ENCODE results near the gene HSD11B2.

Gene HSD11B2

DNA sequence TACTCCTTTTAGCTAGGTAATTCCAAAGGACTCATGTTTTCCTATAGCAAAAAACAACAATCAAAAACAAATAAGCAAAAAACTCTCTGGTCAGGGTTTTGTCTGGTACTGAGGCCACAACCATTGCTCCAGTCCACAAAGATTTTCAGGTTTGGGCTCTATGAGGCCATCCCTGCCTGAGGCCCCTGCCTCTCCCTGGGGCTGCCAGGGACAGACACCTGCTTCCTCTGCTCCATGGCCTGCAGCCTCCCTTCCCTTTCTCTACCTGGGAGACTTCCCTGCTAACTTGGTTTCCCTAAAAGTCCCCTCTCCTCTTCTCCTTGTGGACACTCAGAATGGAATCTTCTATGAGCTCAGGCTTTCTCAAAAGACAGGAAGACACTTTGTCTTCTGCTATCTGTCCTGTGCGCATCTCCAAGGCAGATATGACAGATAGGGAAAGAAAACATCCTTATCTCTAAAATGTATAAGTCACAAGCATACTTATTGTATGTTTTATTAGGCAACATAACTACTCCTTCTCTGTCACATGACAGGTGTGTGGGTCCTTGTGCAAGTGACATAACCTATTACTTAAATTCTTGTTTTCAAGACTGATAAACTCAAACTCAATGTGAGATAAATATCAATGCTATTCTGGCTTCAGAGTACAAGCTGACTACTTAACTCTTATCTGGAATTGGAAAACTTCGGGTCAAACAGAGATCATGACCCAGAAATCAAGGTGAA lies 13.4 kb upstream of the HSD11B2 start:
- TF ChIP-seq, protein P1, sequence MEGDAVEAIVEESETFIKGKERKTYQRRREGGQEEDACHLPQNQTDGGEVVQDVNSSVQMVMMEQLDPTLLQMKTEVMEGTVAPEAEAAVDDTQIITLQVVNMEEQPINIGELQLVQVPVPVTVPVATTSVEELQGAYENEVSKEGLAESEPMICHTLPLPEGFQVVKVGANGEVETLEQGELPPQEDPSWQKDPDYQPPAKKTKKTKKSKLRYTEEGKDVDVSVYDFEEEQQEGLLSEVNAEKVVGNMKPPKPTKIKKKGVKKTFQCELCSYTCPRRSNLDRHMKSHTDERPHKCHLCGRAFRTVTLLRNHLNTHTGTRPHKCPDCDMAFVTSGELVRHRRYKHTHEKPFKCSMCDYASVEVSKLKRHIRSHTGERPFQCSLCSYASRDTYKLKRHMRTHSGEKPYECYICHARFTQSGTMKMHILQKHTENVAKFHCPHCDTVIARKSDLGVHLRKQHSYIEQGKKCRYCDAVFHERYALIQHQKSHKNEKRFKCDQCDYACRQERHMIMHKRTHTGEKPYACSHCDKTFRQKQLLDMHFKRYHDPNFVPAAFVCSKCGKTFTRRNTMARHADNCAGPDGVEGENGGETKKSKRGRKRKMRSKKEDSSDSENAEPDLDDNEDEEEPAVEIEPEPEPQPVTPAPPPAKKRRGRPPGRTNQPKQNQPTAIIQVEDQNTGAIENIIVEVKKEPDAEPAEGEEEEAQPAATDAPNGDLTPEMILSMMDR (conservative IDR thresholded peaks at IDR 0.05; ENCODE audit: control insufficient read depth, insufficient read depth, low read depth, low read length), result no peak
- no peak overlapping the region for H3K4me3 ChIP-seq (ENCODE audit: control insufficient read depth, low read depth, low read length)
- DNase-seq (ENCODE audit: low read depth), result no peak

- H3K4me3 ChIP-seq (ENCODE audit: control insufficient read depth, low read depth, low read length), result no peak overlapping the region
- DNase-seq (ENCODE audit: low read depth), result no peak
- TF ChIP-seq, protein P1 (conservative IDR thresholded peaks at IDR 0.05; ENCODE audit: control insufficient read depth, insufficient read depth, low read depth, low read length), result no peak
Observed at GRCh38 chr16:67419502-67419901, 11.4 kb upstream of the HSD11B2 start.

DNA sequence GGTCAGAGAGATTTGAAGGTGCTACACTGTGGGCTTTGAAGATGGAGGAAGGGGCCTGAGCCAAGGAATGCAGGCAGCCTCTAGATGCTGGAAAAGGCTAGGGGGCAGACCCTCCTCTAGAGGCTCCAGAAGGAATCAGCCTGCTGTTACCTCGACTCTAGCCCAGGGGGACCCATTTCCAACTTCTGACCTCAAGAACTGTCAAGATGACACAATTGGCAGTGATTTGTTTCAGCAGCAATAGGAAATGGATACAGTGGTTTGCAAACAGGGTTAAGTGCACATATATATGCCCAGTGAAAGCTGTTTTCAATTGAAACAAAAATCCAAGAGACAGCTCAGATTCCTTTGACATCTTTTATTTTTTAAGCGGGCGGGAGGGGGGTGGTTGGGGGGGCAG lies 11.0 kb upstream of the HSD11B2 start:
- no peak overlapping the region for H3K4me3 ChIP-seq (ENCODE audit: control insufficient read depth, low read depth, low read length)
- TF ChIP-seq, protein P1 (conservative IDR thresholded peaks at IDR 0.05; ENCODE audit: control insufficient read depth, insufficient read depth, low read depth, low read length), result no peak
- DNase-seq (ENCODE audit: low read depth), result no peak

DNA sequence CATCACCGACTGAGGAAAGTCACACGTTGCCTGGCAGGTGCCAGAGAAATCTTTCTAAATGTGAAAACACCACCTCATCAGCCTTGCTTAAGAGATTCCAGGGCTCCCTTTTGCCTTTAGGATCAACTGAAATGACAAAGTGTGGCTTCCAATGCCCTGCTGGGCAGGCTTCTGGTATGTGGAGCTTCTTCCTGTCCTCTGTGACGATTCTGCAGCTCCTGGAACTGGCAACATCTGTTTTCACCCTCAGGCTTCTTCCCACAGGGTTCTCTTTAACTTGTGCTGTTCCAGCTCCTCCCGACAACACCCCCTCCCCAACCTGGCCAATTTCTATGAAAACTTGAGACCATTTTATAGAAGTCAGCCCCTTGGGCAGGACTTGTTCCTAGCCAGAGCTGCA lies 9.9 kb upstream of the HSD11B2 start:
- H3K4me3 ChIP-seq (ENCODE audit: control insufficient read depth, low read depth, low read length), result no peak overlapping the region
- TF ChIP-seq, protein P1 (conservative IDR thresholded peaks at IDR 0.05; ENCODE audit: control insufficient read depth, insufficient read depth, low read depth, low read length), result no peak
- no peak for DNase-seq (ENCODE audit: low read depth)

GRCh38 chr16:67423015-67423414 lies 7.9 kb upstream of the HSD11B2 start:
- no peak for DNase-seq (ENCODE audit: low read depth)
- TF ChIP-seq, protein P1 (conservative IDR thresholded peaks at IDR 0.05; ENCODE audit: control insufficient read depth, insufficient read depth, low read depth, low read length), result no peak
- H3K4me3 ChIP-seq (ENCODE audit: control insufficient read depth, low read depth, low read length), result no peak overlapping the region

- H3K4me3 ChIP-seq (ENCODE audit: control insufficient read depth, low read depth, low read length), result no peak overlapping the region
- DNase-seq (ENCODE audit: low read depth), result no peak
- TF ChIP-seq, protein P1 (conservative IDR thresholded peaks at IDR 0.05; ENCODE audit: control insufficient read depth, insufficient read depth, low read depth, low read length), result no peak
Observed at GRCh38 chr16:67423611-67424260, 7.2 kb upstream of the HSD11B2 start.
